ENCODE measurements around the gene CACNA1H. TPM values are rescaled to one million over a fixed set of nuclear protein-coding genes. Genes with fewer than 3 reads are reported as not detected.
"Not testable (repeated sequence)": the region's sequence is repeated elsewhere in the genome, so short reads cannot be mapped to it uniquely, and the experiment has no call there.

Gene CACNA1H
- polyA plus RNA-seq, 3 donors = 20.3 to 30.5 (median 29.4) TPM

GRCh38 chr16:1265826-1266225 is 112.9 kb downstream of the CACNA1H start:
- DNase-seq (ENCODE audit: extremely low read depth in 1 of 11, low read depth in 9 of 11, low spot score in 4 of 11) = no peak

GRCh38 chr16:1269418-1269817 is 116.5 kb downstream of the CACNA1H start:
- DNase-seq (ENCODE audit: extremely low read depth in 1 of 11, low read depth in 9 of 11, low spot score in 4 of 11) = not testable (repeated sequence)

- DNase-seq (ENCODE audit: extremely low read depth in 1 of 11, low read depth in 9 of 11, low spot score in 4 of 11) = no peak
Observed at GRCh38 chr16:1271380-1271723, 118.4 kb downstream of the CACNA1H start.

Other genes starting within 250 kb of the CACNA1H start
- gene LMF1, start 182.1 kb upstream of the CACNA1H start, polyA plus RNA-seq (ENCODE audit: insufficient read length in 3 of 3) = 10 to 100 TPM; 14.3 to 23.0 (median 18.4) TPM
- 1 to 10 TPM; 2.9 to 4.7 (median 3.4) TPM for gene SOX8, start 171.3 kb upstream of the CACNA1H start, polyA plus RNA-seq (ENCODE audit: insufficient read length in 3 of 3)
- gene SSTR5, start 80.4 kb upstream of the CACNA1H start, polyA plus RNA-seq (ENCODE audit: insufficient read length in 3 of 3) = under 1 TPM; 0.13 to 0.39 (median 0.14) TPM
- not detected for gene C1QTNF8, start 56.9 kb upstream of the CACNA1H start, polyA plus RNA-seq (ENCODE audit: insufficient read length in 3 of 3)
- gene TPSG1, start 72.2 kb downstream of the CACNA1H start, polyA plus RNA-seq (ENCODE audit: insufficient read length in 3 of 3) = 1 to 10 TPM; 1.1 to 1.7 (median 1.1) TPM
- under 1 TPM in 1 of 3 donors, not detected in 2; 0.37 TPM for gene TPSB2, start 77.1 kb downstream of the CACNA1H start, polyA plus RNA-seq (ENCODE audit: insufficient read length in 3 of 3)
- under 1 TPM in 1 of 3 donors, not detected in 2; 0.22 TPM for gene TPSAB1, start 87.6 kb downstream of the CACNA1H start, polyA plus RNA-seq (ENCODE audit: insufficient read length in 3 of 3)
- gene TPSD1, start 103.0 kb downstream of the CACNA1H start, polyA plus RNA-seq (ENCODE audit: insufficient read length in 3 of 3) = under 1 TPM in 1 of 3 donors, not detected in 2; 0.95 TPM
- gene UBE2I, start 156.5 kb downstream of the CACNA1H start, polyA plus RNA-seq (ENCODE audit: insufficient read length in 3 of 3) = 100 to 1,000 TPM; 151 to 176 (median 155) TPM
- gene BAIAP3, start 180.5 kb downstream of the CACNA1H start, polyA plus RNA-seq (ENCODE audit: insufficient read length in 3 of 3) = 10 to 100 TPM in 1 of 3 donors, 1 to 10 TPM in 2; 5.3 to 14.6 (median 6.6) TPM
- 10 to 100 TPM; 34.7 to 57.8 (median 54.9) TPM for gene TSR3, start 198.8 kb downstream of the CACNA1H start, polyA plus RNA-seq (ENCODE audit: insufficient read length in 3 of 3)
- gene GNPTG, start 198.8 kb downstream of the CACNA1H start, polyA plus RNA-seq (ENCODE audit: insufficient read length in 3 of 3) = 10 to 100 TPM; 49.2 to 76.7 (median 65.5) TPM